K562 (cell line): ENCODE results near the gene TRIM40. TPM values are rescaled to one million over a fixed set of nuclear protein-coding genes. Genes with fewer than 3 reads are reported as not detected.

ENCODE experiments used
- ATAC-seq: fragments of 200-7000 bp; cut with Tn5 transposase; 3 replicates; pipeline ENCODE4 v1.9.1; 2020; ENCODE audit warnings: moderate library complexity
- BruUV-seq: library from RNA; stranded (reverse); fragments of 400-500 nt; replicated peaks from 2 replicates; lab custom pipeline; 2021; lab: Mats Ljungman, UMichigan
- CTCF ChIA-PET: fragments of 300-600 bp; formaldehyde crosslinking; extraction: SDS; loops from one replicate; lab custom pipeline; 2021; ENCODE audit warnings: low intra/inter-chr PET ratio; lab: Yijun Ruan, JAX
- POLR2A ChIA-PET: fragments of 300-600, 350-650 bp; sonication (Branson Sonifier 250); formaldehyde crosslinking; extraction: SDS; loops from one replicate; lab custom pipeline; 2021; ENCODE audit warnings: antibody characterized with exemption, inconsistent platforms; lab: Yijun Ruan, JAX
- DNase-seq, 4 experiments: peaks; one replicate each; pipeline versions ENCODE4 v3.0.0 to v3.0.0-alpha.2; 2011 to 2018; ENCODE audit warnings: low spot score in 3 of 4, mixed read lengths in 3 of 4; ENCODE audit errors: extremely low read depth in 1 of 4
- FAIRE-seq: peaks from 2 replicates; lab custom pipeline; 2011; peaks lifted over from hg19 to GRCh38; lab: Jason Lieb, UNC
- H2AFZ ChIP-seq: 2 replicates; pipeline ENCODE4 v1.6.0; 2011; ENCODE audit warnings: low read depth, low read length, control low read depth, inconsistent platforms
- H3K27ac ChIP-seq: fragments of 200-600 bp; 3 replicates; pipeline ENCODE4 v1.8.0; 2011; ENCODE audit warnings: low read depth, mild to moderate bottlenecking, control low read depth, inconsistent platforms, low read length, moderate library complexity, mixed read lengths; ENCODE audit errors: extremely low read depth
- H3K27me3 ChIP-seq, 2 experiments: fragments of 300-600 bp in 1 of 2; 2 replicates in 1 of 2; 3 replicates in 1 of 2; pipeline versions ENCODE4 v1.6.0 to v1.8.0; 2011; ENCODE audit warnings: inconsistent platforms in 2 of 2, low read length in 2 of 2, mild to moderate bottlenecking in 1 of 2, mixed read lengths in 1 of 2, moderate library complexity in 1 of 2; ENCODE audit not compliant: control insufficient read depth in 2 of 2, insufficient read depth in 2 of 2
- H3K36me3 ChIP-seq: fragments of 300-600 bp; 3 replicates; pipeline ENCODE4 v1.8.0; 2011; ENCODE audit warnings: mild to moderate bottlenecking, low read length, inconsistent platforms; ENCODE audit not compliant: control insufficient read depth, insufficient read depth
- H3K4me1 ChIP-seq, 2 experiments: fragments of 200-600 bp in 1 of 2; replicated peaks in 1 of 2; 2 replicates in 1 of 2; 3 replicates in 1 of 2; pipeline versions ENCODE4 v1.5.1 to v1.8.0; 2011; ENCODE audit warnings: inconsistent platforms in 2 of 2, low read length in 2 of 2, mild to moderate bottlenecking in 1 of 2, mixed read lengths in 1 of 2, moderate library complexity in 1 of 2; ENCODE audit not compliant: control insufficient read depth in 2 of 2, insufficient read depth in 2 of 2
- H3K4me2 ChIP-seq: 2 replicates; pipeline ENCODE4 v1.6.1; 2011; ENCODE audit warnings: low read length, control low read depth, inconsistent platforms, mixed read lengths; ENCODE audit not compliant: insufficient read depth
- H3K4me3 ChIP-seq: fragments of 200-600 bp; sonication (generic), shearing (Covaris generic); 2 replicates; pipeline ENCODE4 v1.5.1; 2016; ENCODE audit warnings: control low read depth, inconsistent platforms
- H3K79me2 ChIP-seq: fragments of 200-600 bp; 3 replicates; pipeline ENCODE4 v1.8.0; 2011; ENCODE audit warnings: low read length, inconsistent platforms; ENCODE audit not compliant: control insufficient read depth, insufficient read depth
- H3K9ac ChIP-seq, 2 experiments: 2 replicates each; pipeline versions ENCODE4 v1.6.0 to v1.6.1; 2011; ENCODE audit warnings: low read depth in 2 of 2, low read length in 2 of 2, control low read depth in 1 of 2, inconsistent platforms in 1 of 2, mild to moderate bottlenecking in 1 of 2, mixed read lengths in 1 of 2; ENCODE audit not compliant: insufficient read depth in 1 of 2
- H3K9me1 ChIP-seq: one replicate; pipeline ENCODE4 v1.6.0; 2011; ENCODE audit warnings: inconsistent platforms, mild to moderate bottlenecking, low read length, moderate library complexity; ENCODE audit not compliant: control insufficient read depth, insufficient read depth
- H3K9me3 ChIP-seq: replicated peaks from 2 replicates; pipeline ENCODE4 v1.5.1; 2011; ENCODE audit warnings: low read depth, low read length, inconsistent platforms; ENCODE audit not compliant: control insufficient read depth, insufficient read depth
- H4K20me1 ChIP-seq: replicated peaks from 2 replicates; pipeline ENCODE4 v1.6.1; 2011; ENCODE audit warnings: low read length, inconsistent platforms, mixed read lengths; ENCODE audit not compliant: control insufficient read depth, insufficient read depth
- CGGBP1 ChIP-seq: fragments of 250-450 bp; sonication (Bioruptor Pico); IDR thresholded peaks from 2 replicates; pipeline ENCODE4 v1.9.0; 2021; ENCODE audit warnings: mild to moderate bottlenecking
- FIP1L1 ChIP-seq: fragments of 200-400 bp; formaldehyde crosslinking; IDR thresholded peaks from 2 replicates; pipeline ENCODE4 v1.6.1; 2018; ENCODE audit warnings: mild to moderate bottlenecking, low read depth, low read length; ENCODE audit not compliant: poor library complexity, severe bottlenecking
- JUND ChIP-seq, 2 experiments: IDR thresholded peaks; 2 replicates in 1 of 2; 3 replicates in 1 of 2; pipeline ENCODE4 v1.6.1; 2011; ENCODE audit warnings: borderline replicate concordance in 2 of 2, low read depth in 2 of 2, low read length in 2 of 2, improper control_type of control experiment in 1 of 2, missing biosample characterization in 1 of 2, missing genetic modification characterization in 1 of 2, missing genetic modification reagents in 1 of 2
- MITF ChIP-seq: IDR thresholded peaks from 2 replicates; pipeline ENCODE4 v1.6.1; 2014; ENCODE audit warnings: antibody characterized with exemption
- MTA2 ChIP-seq: fragments of 450-650 bp; IDR thresholded peaks from 2 replicates; pipeline ENCODE4 v1.6.1; 2016; ENCODE audit warnings: low read depth
- MXI1 ChIP-seq: IDR thresholded peaks from 2 replicates; pipeline ENCODE4 v1.6.1; 2011; ENCODE audit warnings: low read depth, mild to moderate bottlenecking, improper control_type of control experiment, low read length
- RERE ChIP-seq: sonication (generic); formaldehyde crosslinking; IDR thresholded peaks from 2 replicates; pipeline ENCODE4 v1.8.0; 2023; ENCODE audit warnings: missing genetic modification reagents, mild to moderate bottlenecking, borderline replicate concordance
- SNRNP70 ChIP-seq: fragments of 200-400 bp; formaldehyde crosslinking; optimal IDR thresholded peaks from 2 replicates; pipeline ENCODE3; 2017; ENCODE audit warnings: low read depth, low read length
- TBP ChIP-seq: optimal IDR thresholded peaks from 2 replicates; pipeline ENCODE3; 2011; ENCODE audit warnings: low read depth, low read length, improper control_type of control experiment
- ZNF311 ChIP-seq: fragments of 250-450 bp; sonication (Bioruptor Pico); IDR thresholded peaks from 2 replicates; pipeline ENCODE4 v1.4.0; 2020; ENCODE audit warnings: mild to moderate bottlenecking, moderate library complexity
- WGBS: fragments of 100-300 bp; shearing (Covaris generic); methylation state at CpG from one replicate; pipeline ENCODE4 v1.1.6; 2016; ENCODE audit warnings: low coverage, mixed read lengths; ENCODE audit not compliant: insufficient coverage; ENCODE audit errors: missing lambda C conversion rate; 5-methylcytosine and 5-hydroxymethylcytosine counted together
- in situ Hi-C: fragments of 300-500 bp; cut with MboI; formaldehyde crosslinking; loops from 4 replicates; pipeline ENCODE4 v1.15.0; 2018; ENCODE audit warnings: inconsistent platforms, mixed read lengths
- intact Hi-C: fragments of 100-400 bp; cut with micrococcal nuclease; formaldehyde crosslinking; loops from 2 replicates; pipeline ENCODE4 v1.14.2; 2022
- polyA plus RNA-seq, 8 experiments: library from polyadenylated mRNA; depleted of rRNA in 4 of 8; stranded (reverse) in 5 of 8; unstranded in 3 of 8; fragments of >200 nt; fragmentation: Nextera tagmentation in 2 of 8; fragmentation: Illumina TruSeq in 1 of 8; extraction: Ambion mirVana in 2 of 8; extraction: Trizol in 1 of 8; gene quantifications; 2 replicates each; pipeline versions ENCODE4 v1.2.1 to v1.2.3, GENCODE V29; 2011 to 2014; ENCODE audit warnings: inconsistent platforms in 1 of 8, missing spikeins in 1 of 8
- total RNA-seq, 7 experiments: library from RNA; depleted of rRNA in 6 of 7; stranded (reverse); fragments of >200 nt in 6 of 7; fragmentation: Illumina TruSeq in 2 of 7; extraction: Trizol in 2 of 7; gene quantifications; 2 replicates each; pipeline versions ENCODE4 v1.2.1 to v1.2.3, GENCODE V29; 2011 to 2021; ENCODE audit warnings: low replicate concordance in 1 of 7

Gene TRIM40
- total and polyA plus RNA-seq, 9 of the 15 experiments (the other 6 are each of a cell fraction or from before 2014, with no cell fraction given): 0.04 to 0.08 TPM; not detected in 7

DNA sequence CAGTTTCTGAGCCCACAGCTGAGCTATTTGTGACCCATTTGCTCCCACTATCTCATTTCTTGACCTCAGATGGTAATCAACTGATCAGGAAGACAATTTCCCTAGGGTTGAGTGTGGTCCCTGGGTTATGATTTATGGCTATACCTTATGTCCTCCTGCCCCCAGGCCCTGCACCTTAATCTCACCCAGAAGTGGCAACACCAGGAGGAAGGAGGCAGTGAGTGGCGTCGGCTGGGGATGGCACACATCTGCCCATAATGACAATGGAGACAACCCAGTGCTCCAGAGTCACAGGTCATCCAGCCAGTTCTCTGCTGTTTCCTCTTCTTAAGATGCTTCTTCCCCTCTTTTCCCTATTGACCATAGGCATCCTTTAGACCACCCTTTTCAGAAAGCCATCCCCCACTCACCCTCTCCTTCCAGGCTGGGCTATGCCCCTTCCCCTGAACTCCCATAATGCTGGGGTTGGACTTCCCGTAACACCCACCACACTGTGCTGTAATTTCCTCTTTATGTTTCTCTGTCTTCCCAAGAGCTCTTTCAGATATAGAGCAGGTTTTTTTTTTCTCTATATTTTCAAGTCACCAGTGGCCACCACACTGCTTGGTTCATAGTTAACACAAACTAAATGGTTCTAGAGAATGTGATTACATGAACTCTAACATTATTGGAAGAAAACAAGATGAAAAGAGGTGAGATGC, 17.1 kb downstream of the TRIM40 start:
- POLR2A ChIA-PET: interaction anchor here (0.8 kb wide), 1 partner anchor 9 kb away, joined by 3 read pairs; no protein-coding TSS in a partner anchor
- H3K4me1 ChIP-seq: peaks cover 4 to 34% of the 10 kb centered on the region in 2 experiments
- DNase-seq (no peak), ATAC-seq (no peak), FAIRE-seq (no peak)
- H3K27ac ChIP-seq: no peak overlapping the region
- H3K79me2 ChIP-seq: no peaks in the 10 kb centered on the region
- H3K9ac ChIP-seq: no peak overlapping the region
- intact Hi-C loops (no loop called here), in situ Hi-C loops (no loop called here)
- WGBS: 32% methylated on average over 3 of the region's 3 CpGs
- no peak overlapping the region for H3K4me3 ChIP-seq
- BruUV-seq: no TSS peak
- H2AFZ ChIP-seq: no peak overlapping the region
- peaks cover 2 to 22% of the 10 kb centered on the region in 2 experiments; a peak in 3 of 5 replicates for H3K27me3 ChIP-seq
- no peaks in the 10 kb centered on the region for H3K36me3 ChIP-seq
- H3K9me1 ChIP-seq: no peaks in the 10 kb centered on the region
- H4K20me1 ChIP-seq: no peaks in the 10 kb centered on the region
- no peak overlapping the region for H3K4me2 ChIP-seq
- CTCF ChIA-PET: no interaction called here
- no peaks in the 10 kb centered on the region for H3K9me3 ChIP-seq
- TF ChIP-seq MITF (no peak), ZNF311 (CRISPR knock-in tag) (no peak), CGGBP1 (CRISPR knock-in tag) (no peak), FIP1L1 (no peak), TBP (no peak), MTA2 (no peak), JUND (IDR thresholded peaks at IDR 0.05; ENCODE audit: borderline replicate concordance, low read depth, low read length) (no peak), JUND (tag; IDR thresholded peaks at IDR 0.05; ENCODE audit: borderline replicate concordance, low read depth, low read length) (no peak), RERE (no peak), MXI1 (no peak), SNRNP70 (no peak)
